HepG2 (cell line): ENCODE results near the gene IRX5. TPM values are rescaled to one million over a fixed set of nuclear protein-coding genes. Genes with fewer than 3 reads are reported as not detected.

Experiments
- ATAC-seq: fragments of 200-7000 bp; cut with Tn5 transposase; 3 replicates; pipeline ENCODE4 v1.9.1; 2020; ENCODE audit warnings: mild to moderate bottlenecking, moderate library complexity
- BruUV-seq: library from RNA; stranded (reverse); fragments of 400-500 nt; replicated peaks from 2 replicates; lab custom pipeline; 2021; lab: Mats Ljungman, UMichigan
- CTCF ChIA-PET: fragments of 300-600 bp; formaldehyde crosslinking; extraction: SDS; loops from one replicate; lab custom pipeline; 2021; ENCODE audit warnings: low total read pairs, inconsistent platforms, low intra/inter-chr PET ratio; lab: Yijun Ruan, JAX
- POLR2A ChIA-PET: fragments of 350-600 bp; sonication (Branson Sonifier 250); formaldehyde crosslinking; loops from one replicate; lab custom pipeline; 2020; ENCODE audit warnings: antibody characterized with exemption, inconsistent platforms; lab: Yijun Ruan, JAX
- DNase-seq: peaks from one replicate; pipeline ENCODE4 v3.0.0-alpha.2; 2015; ENCODE audit warnings: low spot score
- FAIRE-seq: peaks from 3 replicates; lab custom pipeline; 2011; peaks lifted over from hg19 to GRCh38; lab: Jason Lieb, UNC
- H2AFZ ChIP-seq: one replicate; pipeline ENCODE4 v1.6.1; 2011; ENCODE audit warnings: low read length, inconsistent platforms
- H3K27ac ChIP-seq: fragments of 300-600 bp; 3 replicates; pipeline ENCODE4 v1.8.0; 2011; ENCODE audit warnings: mixed run types, mild to moderate bottlenecking, mixed read lengths, low read length, inconsistent platforms; ENCODE audit not compliant: insufficient read depth; ENCODE audit errors: extremely low read length
- H3K27me3 ChIP-seq, 2 experiments: fragments of 200-600 bp in 1 of 2; 2 replicates in 1 of 2; 3 replicates in 1 of 2; pipeline versions ENCODE4 v1.6.0 to v1.8.0; 2011; ENCODE audit warnings: low read length in 2 of 2, mild to moderate bottlenecking in 2 of 2, moderate library complexity in 2 of 2, inconsistent platforms in 1 of 2; ENCODE audit not compliant: insufficient read depth in 2 of 2, control insufficient read depth in 1 of 2
- H3K36me3 ChIP-seq, 2 experiments: fragments of 200-600 bp in 1 of 2; replicated peaks in 1 of 2; 2 replicates in 1 of 2; 3 replicates in 1 of 2; pipeline versions ENCODE4 v1.5.1 to v1.8.0; 2011; ENCODE audit warnings: low read length in 2 of 2, inconsistent platforms in 1 of 2; ENCODE audit not compliant: insufficient read depth in 2 of 2, control insufficient read depth in 1 of 2
- H3K4me1 ChIP-seq: 2 replicates; pipeline ENCODE4 v1.5.1; 2012; ENCODE audit warnings: low read length, inconsistent platforms; ENCODE audit not compliant: insufficient read depth
- H3K4me2 ChIP-seq: 2 replicates; pipeline ENCODE4 v1.6.0; 2011; ENCODE audit warnings: low read depth, low read length, inconsistent platforms
- H3K4me3 ChIP-seq, 3 experiments: fragments of 200-600 bp in 1 of 3; sonication (generic), shearing (Covaris generic) in 1 of 3; replicated peaks in 1 of 3; 2 replicates each; pipeline ENCODE4 v1.5.1; 2011 to 2016; ENCODE audit warnings: low read length in 3 of 3, inconsistent platforms in 2 of 3, low read depth in 2 of 3, mild to moderate bottlenecking in 2 of 3, control low read depth in 1 of 3, mixed read lengths in 1 of 3; ENCODE audit not compliant: insufficient read depth in 1 of 3
- H3K79me2 ChIP-seq: one replicate; pipeline ENCODE4 v1.6.1; 2011; ENCODE audit warnings: low read length, inconsistent platforms; ENCODE audit not compliant: insufficient read depth
- H3K9ac ChIP-seq: 2 replicates; pipeline ENCODE4 v1.6.0; 2011; ENCODE audit warnings: mild to moderate bottlenecking, low read depth, low read length, inconsistent platforms; ENCODE audit not compliant: insufficient read depth
- H3K9me3 ChIP-seq: 2 replicates; pipeline ENCODE4 v1.5.1; 2012; ENCODE audit warnings: mild to moderate bottlenecking, low read length
- H4K20me1 ChIP-seq: 2 replicates; pipeline ENCODE4 v1.6.0; 2011; ENCODE audit warnings: inconsistent platforms, mild to moderate bottlenecking, low read length, moderate library complexity; ENCODE audit not compliant: insufficient read depth
- ATAD3A ChIP-seq: sonication (generic); formaldehyde crosslinking; IDR thresholded peaks from 2 replicates; pipeline ENCODE4 v1.4.0; 2020; ENCODE audit warnings: missing genetic modification reagents
- CENPT ChIP-seq: sonication (generic); formaldehyde crosslinking; IDR thresholded peaks from 2 replicates; pipeline ENCODE4 v1.8.0; 2022; ENCODE audit warnings: low read depth, mild to moderate bottlenecking, moderate library complexity, missing genetic modification reagents
- GATA4 ChIP-seq: sonication (generic); IDR thresholded peaks from 2 replicates; pipeline ENCODE4 v1.6.1; 2016; ENCODE audit warnings: antibody characterized with exemption, low read depth, borderline replicate concordance
- HHEX ChIP-seq: IDR thresholded peaks from 2 replicates; pipeline ENCODE4 v1.6.1; 2016; ENCODE audit warnings: control low read depth
- KLF6 ChIP-seq: IDR thresholded peaks from 2 replicates; pipeline ENCODE4 v1.8.0; 2016; ENCODE audit warnings: missing biosample characterization, missing genetic modification reagents
- NBN ChIP-seq: fragments of 450-650 bp; conservative IDR thresholded peaks from 2 replicates; pipeline ENCODE4 v1.6.1; 2017
- PLRG1 ChIP-seq: fragments of 450-650 bp; conservative IDR thresholded peaks from 2 replicates; pipeline ENCODE4 v1.6.1; 2016
- ZFP36L1 ChIP-seq: sonication (generic); formaldehyde crosslinking; IDR thresholded peaks from 2 replicates; pipeline ENCODE4 v1.8.0; 2022; ENCODE audit warnings: mild to moderate bottlenecking, missing genetic modification reagents, moderate library complexity
- ZNF264 ChIP-seq: sonication (generic); formaldehyde crosslinking; IDR thresholded peaks from 2 replicates; pipeline ENCODE4 v1.4.0; 2020; ENCODE audit warnings: missing genetic modification reagents
- ZNF431 ChIP-seq: sonication (generic); formaldehyde crosslinking; IDR thresholded peaks from 2 replicates; pipeline ENCODE4 v1.9.0; 2022; ENCODE audit warnings: missing genetic modification reagents, low read depth, mild to moderate bottlenecking, borderline replicate concordance
- ZNF772 ChIP-seq: sonication (generic); formaldehyde crosslinking; IDR thresholded peaks from 2 replicates; pipeline ENCODE4 v1.5.0; 2020; ENCODE audit warnings: mild to moderate bottlenecking, missing genetic modification reagents
- WGBS: methylation state at CpG from one replicate; pipeline ENCODE4 v1.1.6; 2017; ENCODE audit warnings: low lambda C conversion rate; 5-methylcytosine and 5-hydroxymethylcytosine counted together
- in situ Hi-C: cut with HindIII; loops from 2 replicates; pipeline ENCODE4 v1.10.0; 2017; ENCODE audit warnings: low pct_unique_long_range_greater_than_20kb; ENCODE audit not compliant: extremely low pct_ligation_motif_present
- intact Hi-C: fragments of 100-400 bp; cut with micrococcal nuclease; formaldehyde crosslinking; loops from one replicate; pipeline ENCODE4 v1.10.0; 2022; ENCODE audit not compliant: unreplicated experiment
- polyA plus RNA-seq, 8 experiments: library from polyadenylated mRNA; depleted of rRNA in 3 of 8; stranded (reverse) in 7 of 8; unstranded in 1 of 8; fragments of >200 nt; fragmentation: Illumina TruSeq in 4 of 8; extraction: Trizol in 4 of 8; gene quantifications; 2 replicates each; pipeline versions ENCODE4 v1.2.1 to v1.2.3, GENCODE V29; 2011 to 2016; ENCODE audit warnings: low read depth in 4 of 8, missing spikeins in 1 of 8, mixed read lengths in 1 of 8; ENCODE audit not compliant: insufficient read depth in 1 of 8
- total RNA-seq, 5 experiments: library from RNA; depleted of rRNA; stranded (reverse); fragments of >200 nt; fragmentation: Illumina TruSeq; extraction: Trizol; gene quantifications; 2 replicates each; pipeline ENCODE4 v1.2.3, GENCODE V29; 2016; ENCODE audit warnings: low read depth in 1 of 5
- TF ChIP-seq, protein P1 (sequence below): sonication (generic); formaldehyde crosslinking; IDR thresholded peaks from 2 replicates; pipeline ENCODE4 v1.5.1; 2020; ENCODE audit warnings: mild to moderate bottlenecking, missing genetic modification reagents, borderline replicate concordance

IRX5 gene
- total and polyA plus RNA-seq, 2 of the 13 experiments (the other 11 are each of a cell fraction or from before 2014, with no cell fraction given) = not detected

DNA sequence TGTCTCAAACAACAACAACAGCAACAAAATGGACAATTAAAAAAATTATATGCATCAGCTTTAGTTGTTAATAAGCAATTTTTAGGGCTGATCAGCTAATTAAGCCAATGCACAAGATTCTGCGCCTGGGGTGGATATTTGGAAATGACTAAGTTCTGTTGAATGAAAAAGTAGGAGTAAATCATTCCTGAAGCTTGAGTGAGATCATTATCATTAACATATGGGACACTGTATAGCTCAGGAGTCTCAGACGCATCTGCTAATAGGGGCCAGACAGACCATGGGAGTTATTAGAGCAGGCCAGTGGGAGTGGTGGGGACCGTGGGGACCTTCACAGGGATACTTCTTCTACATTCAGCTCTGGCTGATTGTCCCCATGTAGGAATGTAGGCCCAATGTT lies 22.8 kb downstream of the IRX5 start:
- ATAC-seq = no peak
- FAIRE-seq = no peak
- BruUV-seq = no TSS peak
- intact Hi-C loops = no loop called here
- Histone ChIP-seq H3K79me2 (no peaks in the 10 kb centered on the region), H3K4me1 (no peaks in the 10 kb centered on the region), H4K20me1 (no peaks in the 10 kb centered on the region), H3K36me3 (no peaks in the 10 kb centered on the region), H3K27ac (no peak overlapping the region), H3K27me3 (peaks cover 0 to 2% of the 10 kb centered on the region in 2 experiments; a peak in 1 of 5 replicates), H3K9me3 (no peaks in the 10 kb centered on the region), H3K4me3 (no peak overlapping the region), H2AFZ (no peak overlapping the region), H3K9ac (no peak overlapping the region), H3K4me2 (no peak overlapping the region)
- 35% methylated on average over 3 of the region's 3 CpGs for WGBS
- ChIA-PET POLR2A (no interaction called here), CTCF (no interaction called here)
- in situ Hi-C loops = no loop called here
- TF ChIP-seq GATA4 (no peak), ZNF772 (CRISPR knock-in tag) (no peak), PLRG1 (no peak)
- TF ChIP-seq, protein P1, sequence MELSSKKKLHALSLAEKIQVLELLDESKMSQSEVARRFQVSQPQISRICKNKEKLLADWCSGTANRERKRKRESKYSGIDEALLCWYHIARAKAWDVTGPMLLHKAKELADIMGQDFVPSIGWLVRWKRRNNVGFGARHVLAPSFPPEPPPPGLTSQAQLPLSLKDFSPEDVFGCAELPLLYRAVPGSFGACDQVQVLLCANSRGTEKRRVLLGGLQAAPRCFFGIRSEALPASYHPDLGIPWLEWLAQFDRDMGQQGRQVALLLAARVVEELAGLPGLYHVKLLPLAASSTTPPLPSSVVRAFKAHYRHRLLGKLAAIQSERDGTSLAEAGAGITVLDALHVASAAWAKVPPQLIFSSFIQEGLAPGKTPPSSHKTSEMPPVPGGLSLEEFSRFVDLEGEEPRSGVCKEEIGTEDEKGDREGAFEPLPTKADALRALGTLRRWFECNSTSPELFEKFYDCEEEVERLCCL (CRISPR knock-in tag) = no peak
- no peak for DNase-seq

DNA sequence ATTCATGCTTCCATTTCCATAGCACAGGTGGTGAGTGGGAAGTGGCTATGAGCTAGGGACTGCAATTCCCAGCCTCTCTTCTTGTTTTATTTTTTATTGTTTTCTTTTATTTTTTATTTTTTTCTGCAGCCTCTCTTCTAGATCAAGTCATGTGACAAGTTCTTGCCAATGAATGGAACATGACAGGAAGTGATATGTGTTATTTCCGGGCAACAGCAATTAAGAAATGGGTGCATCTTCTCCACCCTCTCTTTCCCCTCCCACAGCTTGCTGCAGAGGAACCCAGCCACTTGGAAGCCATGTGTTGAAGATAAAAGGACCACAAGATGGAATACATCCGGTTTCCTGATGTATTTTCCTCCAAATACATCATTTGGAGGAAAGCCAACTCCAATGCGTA lies 23.6 kb downstream of the IRX5 start:
- ATAC-seq (no peak), DNase-seq (no peak), FAIRE-seq (no peak)
- Histone ChIP-seq H3K4me2 (no peak overlapping the region), H3K27ac (no peak overlapping the region), H3K79me2 (no peaks in the 10 kb centered on the region), H3K36me3 (no peaks in the 10 kb centered on the region), H3K9ac (no peak overlapping the region), H2AFZ (no peak overlapping the region), H3K27me3 (no peaks in the 10 kb centered on the region; a peak in 1 of 5 replicates), H3K9me3 (no peaks in the 10 kb centered on the region), H3K4me1 (no peaks in the 10 kb centered on the region), H4K20me1 (no peaks in the 10 kb centered on the region), H3K4me3 (no peak overlapping the region)
- in situ Hi-C loops (no loop called here), intact Hi-C loops (no loop called here)
- 40% methylated on average over 3 of the region's 3 CpGs for WGBS
- CTCF ChIA-PET = no interaction called here
- POLR2A ChIA-PET = no interaction called here
- no peak for TF ChIP-seq ZFP36L1
- no peak for TF ChIP-seq HHEX (CRISPR knock-in tag)
- no peak for TF ChIP-seq KLF6
- TF ChIP-seq ATAD3A (CRISPR knock-in tag) = no peak
- no peak for TF ChIP-seq NBN
- no peak for TF ChIP-seq CENPT
- no peak for TF ChIP-seq ZNF264 (CRISPR knock-in tag)
- TF ChIP-seq ZNF431 = no peak
- no TSS peak for BruUV-seq
